Limb (tissue), 2 donors: ENCODE results near the gene PPP4C.
"Not testable (repeated sequence)": the region's sequence is repeated elsewhere in the genome, so short reads cannot be mapped to it uniquely, and the experiment has no call there.

Experiments used
- DNase-seq, 2 donors: peaks; one replicate each; pipeline ENCODE4 v3.0.0-alpha.2; 2016; ENCODE audit errors: extremely low spot score in 2 of 2

Gene PPP4C

DNA sequence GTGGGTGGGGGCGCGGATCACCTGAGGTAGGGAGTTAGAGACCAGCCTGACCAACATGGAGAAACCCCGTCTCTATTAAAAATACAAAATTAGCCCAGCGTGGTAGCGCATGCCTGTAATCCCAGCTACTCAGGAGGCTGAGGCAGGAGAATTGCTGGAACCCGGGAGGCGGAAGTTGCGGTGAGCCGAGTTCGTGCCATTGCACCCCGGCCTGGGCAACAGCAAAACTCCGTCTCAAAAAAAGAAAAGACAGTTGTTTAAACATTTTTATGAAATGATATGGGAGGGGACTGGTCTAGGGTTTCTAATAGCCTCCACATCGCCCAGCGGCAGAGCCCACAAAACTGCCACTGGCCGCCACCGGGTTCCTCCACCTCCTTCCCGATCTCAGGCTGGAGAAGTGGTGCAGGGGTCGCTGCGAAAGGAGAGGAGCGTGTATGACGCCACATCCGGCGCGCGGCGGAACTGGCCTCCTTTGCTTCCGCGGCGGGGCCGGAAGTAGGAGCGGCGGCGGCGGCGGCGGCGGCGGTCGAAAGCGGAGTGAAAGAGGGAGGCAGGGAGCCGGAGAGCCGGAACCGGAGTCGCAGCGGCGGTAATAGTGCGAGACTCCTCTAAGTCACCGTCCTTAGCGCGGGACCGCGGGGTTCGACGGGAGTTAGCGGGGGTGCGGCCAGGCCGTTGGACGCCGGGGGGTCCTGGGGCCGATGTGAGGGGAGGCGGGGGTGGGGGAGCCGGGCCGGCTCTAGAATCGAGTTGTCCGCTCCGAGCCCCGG, at the start of gene PPP4C:
TSS of gene PPP4C (plus strand) at position 492 of the 773 bp plus-strand sequence. CDS start 384 bp downstream, outside the sequence.
- DNase-seq, result peak; percentile 90 to 92

- DNase-seq, result no peak
Observed at GRCh38 chr16:30026449-30026848, 49.3 kb upstream of the PPP4C start.

DNA sequence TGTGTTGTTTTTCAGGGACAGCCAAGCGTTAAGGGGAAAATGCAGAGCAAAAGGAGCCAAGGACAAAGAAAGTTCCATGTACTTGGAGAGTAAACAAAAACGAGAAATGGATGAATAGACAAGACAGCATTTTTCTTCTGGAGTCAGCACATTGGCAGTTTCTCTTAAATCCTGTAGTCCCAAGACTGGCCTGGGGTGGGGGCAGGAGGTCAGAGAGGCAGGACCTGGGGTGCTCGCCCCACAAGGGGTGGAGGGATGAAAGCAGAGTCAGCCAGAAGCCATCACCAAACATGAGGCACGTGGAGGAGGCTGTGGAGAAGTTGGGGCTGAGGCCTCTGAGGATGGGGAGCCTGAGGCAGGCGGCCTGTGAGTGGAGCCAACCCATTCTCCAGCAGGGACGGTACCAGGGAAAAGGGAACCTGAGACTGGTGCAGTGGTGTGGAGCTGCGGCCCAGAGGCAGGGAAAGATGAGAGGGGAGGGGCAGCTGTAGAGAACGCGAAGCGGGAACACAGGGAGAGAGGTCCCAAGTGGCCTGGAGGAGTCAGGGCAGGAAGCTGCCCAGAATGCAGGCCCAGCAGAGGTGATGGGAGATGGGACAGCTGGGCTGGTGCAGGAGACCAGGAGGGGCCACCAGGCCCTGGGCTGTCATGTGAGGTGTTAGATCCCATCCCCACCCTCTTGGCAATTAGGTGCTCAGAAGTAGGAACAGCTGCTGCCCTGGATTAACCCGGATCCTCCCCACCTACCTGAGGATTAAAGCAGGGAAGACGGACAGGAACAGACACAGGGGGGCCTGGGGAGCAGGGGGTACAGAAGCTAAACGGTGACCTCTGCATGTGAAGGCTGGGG, 48.0 kb upstream of the PPP4C start:
- DNase-seq, result no peak

DNA sequence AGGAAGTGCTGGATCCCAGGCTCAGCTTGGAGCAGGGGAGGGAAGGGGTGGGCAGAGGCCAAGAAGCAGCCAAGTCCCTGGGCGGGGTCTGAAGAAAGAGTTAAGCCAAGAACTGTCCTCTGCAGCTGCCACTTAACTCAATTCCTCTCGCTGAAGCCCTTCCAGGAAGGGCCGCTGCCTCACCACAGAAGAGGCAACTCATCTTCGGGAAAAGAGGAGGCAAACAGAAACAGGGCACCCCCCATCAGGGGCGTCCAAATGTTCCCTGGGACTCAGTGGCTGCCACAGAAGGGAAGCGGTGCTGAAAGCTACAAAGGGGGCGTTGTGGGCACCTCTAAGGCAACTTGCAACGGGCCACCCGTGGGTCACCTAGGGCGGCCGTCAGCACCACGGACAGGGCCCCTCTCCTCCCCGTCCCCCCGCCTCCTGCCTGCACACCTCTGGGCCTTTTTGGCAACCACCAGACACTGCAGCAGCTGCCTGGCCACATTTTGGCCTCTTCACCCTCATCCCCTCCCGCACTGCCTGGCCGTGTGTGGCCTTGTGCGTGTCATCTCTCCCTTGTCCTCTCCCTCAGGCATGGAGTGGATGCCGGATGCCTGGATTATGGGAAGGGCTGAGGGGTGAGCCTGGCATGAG, 47.2 kb upstream of the PPP4C start:
- DNase-seq, result peak; percentile 29 to 73

- DNase-seq, result no peak
Observed at GRCh38 chr16:30030011-30030685, 45.6 kb upstream of the PPP4C start.

GRCh38 chr16:30030841-30031413, 44.9 kb upstream of the PPP4C start, which contains the start of gene TLCD3B:
TLCD3B (minus strand) TSS chr16:30031271; CDS start chr16:30030527, 744 bp downstream.
- DNase-seq, result peak in 1 of 2 donors; percentile 67

- DNase-seq, result no peak
Observed at GRCh38 chr16:30031477-30031918, 44.3 kb upstream of the PPP4C start.

DNA sequence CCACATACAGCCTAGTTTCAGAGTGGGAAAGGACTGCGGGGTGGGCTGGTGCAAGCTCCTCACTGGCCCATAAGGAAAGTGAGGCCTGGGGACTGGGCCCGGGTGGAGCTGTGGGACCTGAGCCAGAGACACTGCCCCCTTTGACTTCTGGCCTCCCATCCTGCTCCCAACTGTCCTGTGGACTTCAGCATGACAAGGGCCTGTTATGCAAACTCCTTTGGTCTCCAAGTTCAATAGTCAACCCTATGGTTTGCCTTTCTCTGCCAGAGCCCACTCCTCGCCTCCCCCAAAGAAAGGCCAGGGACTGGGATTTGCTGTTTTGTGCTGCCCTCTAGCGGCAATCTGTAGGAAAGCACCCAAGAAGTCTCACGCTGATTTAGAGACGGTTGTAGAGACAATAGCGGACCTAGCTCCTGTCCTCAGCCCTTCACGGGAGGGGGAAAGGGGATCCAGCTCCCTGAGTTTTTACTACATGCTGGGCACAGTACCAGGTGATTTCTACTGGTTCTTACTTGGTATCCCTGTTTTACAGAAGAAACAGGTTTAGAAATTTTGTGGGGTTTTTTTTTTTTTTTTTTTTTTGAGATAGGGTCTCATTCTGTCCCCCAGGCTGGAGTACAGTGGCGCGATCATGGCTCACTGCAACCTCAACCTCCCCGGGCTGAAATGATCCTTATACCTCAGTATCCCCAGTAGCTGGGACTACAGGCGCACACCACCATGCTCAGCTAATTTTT, 43.5 kb upstream of the PPP4C start:
- peak; percentile 42 to 77 for DNase-seq

DNA sequence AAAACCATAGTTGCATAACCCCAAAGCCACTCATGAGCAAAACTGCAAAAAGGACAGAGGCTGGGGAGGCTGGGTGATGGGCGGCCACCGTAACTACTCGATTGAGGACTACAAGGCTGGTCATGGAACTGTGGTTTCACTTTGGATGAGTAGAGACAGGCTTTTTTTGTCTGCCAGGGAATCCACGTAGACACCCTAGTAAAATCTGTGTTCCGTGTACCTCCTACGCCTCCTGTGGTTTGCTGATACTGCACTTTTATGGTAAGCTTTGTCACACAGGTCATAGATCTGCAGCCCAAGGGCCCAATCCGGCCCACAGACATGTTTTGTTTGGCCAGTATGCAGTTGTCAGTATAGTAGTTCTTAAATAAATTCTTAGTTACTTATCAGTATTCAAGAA, 42.5 kb upstream of the PPP4C start:
- no peak for DNase-seq

DNA sequence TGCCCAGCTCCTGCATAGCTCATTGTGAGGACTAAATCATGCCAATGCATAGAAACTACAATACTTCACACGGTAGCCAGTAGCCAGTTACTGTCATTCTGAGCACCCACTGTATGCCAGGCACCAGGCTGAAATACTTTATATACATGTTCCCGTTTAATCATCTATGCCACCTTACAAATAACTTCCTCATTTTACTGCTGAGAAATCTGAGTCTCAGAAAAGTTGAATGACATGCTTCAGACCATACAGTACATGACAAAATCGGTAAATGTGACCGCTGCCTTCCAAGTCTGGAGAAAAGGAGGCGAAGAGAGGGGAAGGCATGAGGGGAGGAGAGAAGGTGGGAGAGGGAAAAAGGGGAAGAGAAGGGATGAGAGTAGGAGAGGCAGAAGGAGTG, 35.6 kb upstream of the PPP4C start:
- DNase-seq, result no peak

- not testable (repeated sequence) for DNase-seq
Observed at GRCh38 chr16:30040690-30041089, 35.1 kb upstream of the PPP4C start.

DNA sequence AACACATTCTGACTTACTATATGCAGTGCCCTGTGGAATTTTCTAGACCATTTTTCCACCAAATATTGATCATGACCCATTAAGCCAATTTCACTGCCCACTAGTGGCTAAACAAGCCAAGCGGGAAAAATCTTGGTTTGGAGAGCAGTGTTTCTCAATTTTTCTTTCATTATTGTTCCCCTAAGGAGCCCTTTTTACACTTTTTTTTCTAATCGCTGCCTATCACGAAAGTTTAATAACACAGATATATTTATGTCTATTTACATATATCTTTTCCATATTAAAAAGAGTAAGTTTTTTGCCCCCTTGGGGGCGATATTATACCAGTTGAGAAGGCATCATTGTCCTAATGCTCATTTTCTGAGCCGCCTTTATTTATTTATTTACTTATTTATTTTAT, 34.0 kb upstream of the PPP4C start:
- DNase-seq, result peak in 1 of 2 donors; percentile 24

DNA sequence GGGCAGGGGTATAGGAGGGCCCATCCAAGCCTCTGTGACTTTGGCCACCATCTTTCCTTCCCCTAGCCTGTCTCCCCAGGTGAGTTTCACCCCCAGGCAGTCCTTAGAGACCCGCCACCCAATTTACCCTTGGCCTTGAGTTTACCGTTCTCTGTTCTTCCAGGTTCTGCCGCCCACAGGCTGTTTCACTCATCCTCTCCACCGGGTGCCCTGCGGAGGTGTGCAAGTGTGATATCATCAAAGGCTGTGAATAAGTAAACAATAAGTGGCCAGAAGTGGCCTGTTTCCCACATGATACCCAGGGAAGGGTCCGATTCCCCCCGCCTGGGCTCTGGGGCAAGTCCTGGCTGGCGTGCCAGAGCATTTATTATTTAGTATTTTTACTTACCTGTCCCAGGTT, 29.6 kb upstream of the PPP4C start:
- DNase-seq, result no peak

GRCh38 chr16:30046588-30046987, 29.2 kb upstream of the PPP4C start:
- DNase-seq, result no peak

GRCh38 chr16:30049871-30050270, 25.9 kb upstream of the PPP4C start:
- DNase-seq, result no peak

DNA sequence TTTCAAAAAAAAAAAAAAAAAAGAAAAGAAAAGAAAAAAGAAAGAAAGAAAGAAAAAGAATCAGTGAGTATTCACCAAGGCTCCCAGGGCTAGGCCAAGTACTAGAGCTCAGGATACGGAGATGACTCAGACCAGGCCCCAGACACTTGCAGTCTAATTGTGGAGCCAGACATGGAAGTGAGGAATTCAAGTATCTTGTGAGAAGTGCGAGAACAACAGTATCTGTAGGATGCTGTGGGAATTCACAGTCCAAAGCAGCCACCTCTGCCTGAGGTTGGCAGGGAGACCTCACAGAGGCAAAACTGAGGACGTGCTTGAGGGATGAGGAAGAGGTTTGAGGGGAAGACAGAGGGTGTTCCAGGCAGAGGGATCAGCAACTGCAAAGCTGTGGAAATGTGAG, 24.3 kb upstream of the PPP4C start:
- no peak for DNase-seq

DNA sequence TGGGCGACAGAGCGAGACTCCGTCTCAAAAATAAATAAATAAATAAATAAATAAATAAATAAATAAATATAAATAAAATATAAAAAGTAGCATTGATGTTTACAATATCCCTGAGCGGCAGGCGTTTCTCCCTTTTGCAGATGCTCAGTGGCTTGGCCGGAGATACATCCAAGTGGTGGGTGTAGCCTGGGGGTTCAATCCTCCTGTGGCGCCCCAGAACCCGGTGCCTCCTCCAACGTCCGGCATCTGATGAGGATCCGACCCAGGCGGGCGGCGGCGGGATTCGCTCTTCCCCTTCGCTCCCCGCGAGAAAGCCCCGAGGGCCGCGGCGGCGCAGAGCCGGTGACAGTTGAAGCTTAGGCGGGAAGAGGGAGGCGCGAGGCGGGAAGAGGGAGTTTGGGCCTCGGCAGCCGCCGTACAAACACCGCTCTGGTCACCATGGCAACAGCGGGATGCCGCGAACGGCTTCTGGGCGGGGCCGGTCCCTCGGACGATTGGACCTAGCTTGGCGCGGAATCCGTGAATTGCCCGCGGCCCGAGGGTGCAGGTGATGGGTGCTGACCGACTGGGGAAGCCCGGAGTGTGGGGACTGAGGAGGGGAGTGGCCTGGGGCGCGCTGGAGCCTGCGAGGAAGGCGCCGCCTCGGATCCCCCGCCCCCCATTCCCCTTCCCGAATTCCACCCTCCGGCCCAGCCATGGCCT, 23.0 kb upstream of the PPP4C start:
- peak; percentile 93 to 96 for DNase-seq

GRCh38 chr16:30053376-30054015, 22.3 kb upstream of the PPP4C start:
- DNase-seq, result no peak

DNA sequence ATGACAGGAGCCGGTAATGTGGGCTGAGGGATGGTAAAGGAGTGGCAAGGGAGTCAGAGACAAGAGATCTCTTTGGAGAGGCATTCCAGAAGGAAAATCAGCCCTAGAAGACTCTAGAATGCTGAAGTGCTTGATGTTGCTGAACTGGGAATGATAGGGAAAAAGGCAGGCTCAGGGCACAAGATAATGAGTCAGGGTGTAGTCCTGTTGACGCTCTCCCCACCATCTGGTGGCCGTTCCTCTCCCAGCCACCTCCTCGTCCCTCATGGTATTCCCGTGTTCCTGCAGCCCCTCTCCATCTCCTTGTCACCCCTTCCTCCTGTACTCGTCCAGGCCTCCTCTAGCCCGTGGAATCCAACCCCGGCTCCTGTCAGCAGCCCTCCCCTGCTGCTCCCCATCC, 21.3 kb upstream of the PPP4C start:
- no peak for DNase-seq
